Keratinocyte (primary cell): ENCODE results near the gene OR5M8. TPM values are rescaled to one million over a fixed set of nuclear protein-coding genes. Genes with fewer than 3 reads are reported as not detected.

Source experiments
- DNase-seq: peaks from one replicate; pipeline ENCODE4 v3.0.0-alpha.2; 2011; ENCODE audit warnings: low read depth, missing footprints, low spot score
- FAIRE-seq: peaks from 2 replicates; lab custom pipeline; 2011; peaks lifted over from hg19 to GRCh38; lab: Jason Lieb, UNC
- H2AFZ ChIP-seq: 2 replicates; pipeline ENCODE4 v1.6.0; 2012; ENCODE audit warnings: low read length, control low read depth, inconsistent platforms; ENCODE audit not compliant: control insufficient read depth
- H3K27ac ChIP-seq: 2 replicates; pipeline ENCODE4 v1.5.1; 2011; ENCODE audit warnings: low read length; ENCODE audit not compliant: control insufficient read depth, insufficient read depth
- H3K27me3 ChIP-seq: 3 replicates; pipeline ENCODE4 v1.6.0; 2011; ENCODE audit warnings: low read length; ENCODE audit not compliant: control insufficient read depth, insufficient read depth; ENCODE audit errors: extremely low read depth
- H3K36me3 ChIP-seq, 2 experiments: 2 replicates in 1 of 2; 3 replicates in 1 of 2; pipeline ENCODE4 v1.5.1; 2011; ENCODE audit warnings: low read length in 2 of 2, mild to moderate bottlenecking in 1 of 2; ENCODE audit not compliant: control insufficient read depth in 2 of 2, insufficient read depth in 2 of 2; ENCODE audit errors: extremely low read depth in 1 of 2
- H3K4me1 ChIP-seq: 3 replicates; pipeline ENCODE4 v1.5.1; 2011; ENCODE audit warnings: low read length; ENCODE audit not compliant: control insufficient read depth, insufficient read depth; ENCODE audit errors: extremely low read depth
- H3K4me2 ChIP-seq: 3 replicates; pipeline ENCODE4 v1.6.0; 2011; ENCODE audit warnings: low read depth, low read length; ENCODE audit not compliant: control insufficient read depth, insufficient read depth; ENCODE audit errors: extremely low read depth
- H3K4me3 ChIP-seq, 3 experiments: fragments of 200-600 bp in 1 of 3; sonication (generic) in 1 of 3; 2 replicates in 2 of 3; 3 replicates in 1 of 3; pipeline ENCODE4 v1.5.1; 2011 to 2016; ENCODE audit warnings: low read length in 3 of 3, mild to moderate bottlenecking in 3 of 3, control low read depth in 2 of 3, inconsistent platforms in 1 of 3, low read depth in 1 of 3, mixed read lengths in 1 of 3, mixed run types in 1 of 3, moderate library complexity in 1 of 3; ENCODE audit not compliant: control insufficient read depth in 2 of 3, insufficient read depth in 2 of 3; ENCODE audit errors: extremely low read depth in 1 of 3
- H3K79me2 ChIP-seq: 2 replicates; pipeline ENCODE4 v1.6.0; 2012; ENCODE audit warnings: low read length; ENCODE audit not compliant: control insufficient read depth, insufficient read depth
- H3K9ac ChIP-seq: 3 replicates; pipeline ENCODE4 v1.6.0; 2011; ENCODE audit warnings: low read length; ENCODE audit not compliant: control insufficient read depth, insufficient read depth; ENCODE audit errors: extremely low read depth
- H3K9me1 ChIP-seq: 3 replicates; pipeline ENCODE4 v1.6.0; 2011; ENCODE audit warnings: low read length; ENCODE audit not compliant: control insufficient read depth, insufficient read depth; ENCODE audit errors: extremely low read depth
- H3K9me3 ChIP-seq: 2 replicates; pipeline ENCODE4 v1.5.1; 2012; ENCODE audit warnings: low read depth, low read length; ENCODE audit not compliant: control insufficient read depth
- H4K20me1 ChIP-seq: 3 replicates; pipeline ENCODE4 v1.6.0; 2011; ENCODE audit warnings: low read length; ENCODE audit not compliant: control insufficient read depth, insufficient read depth; ENCODE audit errors: extremely low read depth
- EZH2 ChIP-seq: IDR thresholded peaks from one replicate; pipeline ENCODE4 v1.6.1; 2012; ENCODE audit warnings: inconsistent platforms, mild to moderate bottlenecking, low read length, moderate library complexity
- dilution Hi-C: fragments of 300-500 bp; cut with MboI; formaldehyde crosslinking; loops from one replicate; pipeline ENCODE4 v1.7.0; 2020; ENCODE audit warnings: low sequenced_read_pairs; ENCODE audit not compliant: extremely low pct_ligation_motif_present
- polyA plus RNA-seq, 5 experiments: library from polyadenylated mRNA; depleted of rRNA in 3 of 5; stranded (reverse) in 3 of 5; stranded (forward) in 1 of 5; unstranded in 1 of 5; fragments of >200 nt; gene quantifications; 1 replicate in 1 of 5; 2 replicates in 3 of 5; 3 replicates in 1 of 5; pipeline versions ENCODE4 v1.2.1 to v1.2.3, GENCODE V29; 2011 to 2012; ENCODE audit warnings: missing spikeins in 2 of 5, low read depth in 1 of 5, low replicate concordance in 1 of 5
- TF ChIP-seq, protein P1 (sequence below), 3 experiments: IDR thresholded peaks in 1 of 3; conservative IDR thresholded peaks in 1 of 3; optimal IDR thresholded peaks in 1 of 3; 2 replicates in 2 of 3; 3 replicates in 1 of 3; pipeline versions ENCODE3 to v1.5.1; 2011; ENCODE audit warnings: low read length in 3 of 3, mild to moderate bottlenecking in 3 of 3, moderate library complexity in 2 of 3, control low read depth in 1 of 3, inconsistent platforms in 1 of 3; ENCODE audit not compliant: insufficient read depth in 2 of 3; ENCODE audit errors: extremely low read depth in 1 of 3

Gene OR5M8
- polyA plus RNA-seq, 1 donor (not counting 4 experiments of a cell fraction or from before 2014, with no cell fraction given), result not detected

- H3K79me2 ChIP-seq, result no peaks in the 10 kb centered on the region
- H3K4me2 ChIP-seq, result no peak overlapping the region
- no peaks in the 10 kb centered on the region for H3K9me3 ChIP-seq
- H3K9ac ChIP-seq, result no peak overlapping the region
- H3K4me1 ChIP-seq, result no peaks in the 10 kb centered on the region
- dilution Hi-C loops, result no loop called here
- H3K9me1 ChIP-seq, result no peaks in the 10 kb centered on the region
- H4K20me1 ChIP-seq, result no peaks in the 10 kb centered on the region
- TF ChIP-seq EZH2, result no peak
- TF ChIP-seq, protein P1, sequence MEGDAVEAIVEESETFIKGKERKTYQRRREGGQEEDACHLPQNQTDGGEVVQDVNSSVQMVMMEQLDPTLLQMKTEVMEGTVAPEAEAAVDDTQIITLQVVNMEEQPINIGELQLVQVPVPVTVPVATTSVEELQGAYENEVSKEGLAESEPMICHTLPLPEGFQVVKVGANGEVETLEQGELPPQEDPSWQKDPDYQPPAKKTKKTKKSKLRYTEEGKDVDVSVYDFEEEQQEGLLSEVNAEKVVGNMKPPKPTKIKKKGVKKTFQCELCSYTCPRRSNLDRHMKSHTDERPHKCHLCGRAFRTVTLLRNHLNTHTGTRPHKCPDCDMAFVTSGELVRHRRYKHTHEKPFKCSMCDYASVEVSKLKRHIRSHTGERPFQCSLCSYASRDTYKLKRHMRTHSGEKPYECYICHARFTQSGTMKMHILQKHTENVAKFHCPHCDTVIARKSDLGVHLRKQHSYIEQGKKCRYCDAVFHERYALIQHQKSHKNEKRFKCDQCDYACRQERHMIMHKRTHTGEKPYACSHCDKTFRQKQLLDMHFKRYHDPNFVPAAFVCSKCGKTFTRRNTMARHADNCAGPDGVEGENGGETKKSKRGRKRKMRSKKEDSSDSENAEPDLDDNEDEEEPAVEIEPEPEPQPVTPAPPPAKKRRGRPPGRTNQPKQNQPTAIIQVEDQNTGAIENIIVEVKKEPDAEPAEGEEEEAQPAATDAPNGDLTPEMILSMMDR (optimal IDR thresholded peaks at IDR 0.05 in 1 of 3, IDR thresholded peaks at IDR 0.05 in 1 of 3, conservative IDR thresholded peaks at IDR 0.05 in 1 of 3; ENCODE audit: extremely low read depth in 1 of 3, insufficient read depth in 2 of 3, low read length in 3 of 3), result no peak
- H3K36me3 ChIP-seq, result no peaks in the 10 kb centered on the region
- no peak for DNase-seq
- FAIRE-seq, result no peak
- no peak overlapping the region for H2AFZ ChIP-seq
- H3K4me3 ChIP-seq, result no peak overlapping the region
- H3K27ac ChIP-seq, result no peak overlapping the region
- no peaks in the 10 kb centered on the region for H3K27me3 ChIP-seq
Observed at GRCh38 chr11:56531856-56532255, 40.7 kb upstream of the OR5M8 start.

GRCh38 chr11:56522008-56522407, 30.8 kb upstream of the OR5M8 start:
- Histone ChIP-seq H3K4me2 (no peak overlapping the region), H2AFZ (no peak overlapping the region), H3K9me3 (peaks cover 2% of the 10 kb centered on the region), H3K4me1 (no peaks in the 10 kb centered on the region), H4K20me1 (no peaks in the 10 kb centered on the region), H3K4me3 (no peak overlapping the region), H3K9me1 (no peaks in the 10 kb centered on the region), H3K27ac (no peak overlapping the region), H3K36me3 (no peaks in the 10 kb centered on the region), H3K27me3 (no peaks in the 10 kb centered on the region), H3K9ac (no peak overlapping the region), H3K79me2 (no peaks in the 10 kb centered on the region)
- dilution Hi-C loops, result no loop called here
- no peak for TF ChIP-seq EZH2
- TF ChIP-seq, protein P1 (optimal IDR thresholded peaks at IDR 0.05 in 1 of 3, IDR thresholded peaks at IDR 0.05 in 1 of 3, conservative IDR thresholded peaks at IDR 0.05 in 1 of 3; ENCODE audit: extremely low read depth in 1 of 3, insufficient read depth in 2 of 3, low read length in 3 of 3), result peak in 1 of 3 experiments; percentile 21
- DNase-seq (no peak), FAIRE-seq (no peak)
